Measurements from ENCODE around the gene PLCL1.

GRCh38 chr2:198100346-198100745 is 296.0 kb downstream of the PLCL1 start:
- TF ChIP-seq FOXK2 (IDR thresholded peaks at IDR 0.05) (no peak), SP1 (IDR thresholded peaks at IDR 0.05) (no peak), BHLHE40 (IDR thresholded peaks at IDR 0.05; ENCODE audit: borderline replicate concordance) (no peak), SUZ12 (IDR thresholded peaks at IDR 0.05) (no peak), PKNOX1 (IDR thresholded peaks at IDR 0.05) (no peak), CTBP1 (IDR thresholded peaks at IDR 0.05; ENCODE audit: borderline replicate concordance) (no peak), TARDBP (IDR thresholded peaks at IDR 0.05) (no peak), NFRKB (IDR thresholded peaks at IDR 0.05) (no peak), FOXM1 (IDR thresholded peaks at IDR 0.05; ENCODE audit: borderline replicate concordance) (no peak), L3MBTL2 (conservative IDR thresholded peaks at IDR 0.05) (no peak)
